Measurements from ENCODE around the gene OSCAR.

The OSCAR gene

GRCh38 chr19:54100561-54100960 is at the start of gene OSCAR:
OSCAR (minus strand) TSS chr19:54100803; CDS start chr19:54100792, 11 bp downstream.
- no peak within 1 kb of the TSS for H3K4me3 ChIP-seq (ENCODE audit: low read length)
- no peak for DNase-seq
- H3K4me1 ChIP-seq (ENCODE audit: low read length), result no peaks in the 10 kb centered on the region
- H4K20me1 ChIP-seq (ENCODE audit: insufficient read depth, low read length), result no peaks in the 10 kb centered on the region
- peaks cover 28% of the 10 kb centered on the region for H3K79me2 ChIP-seq (ENCODE audit: low read length)
- no peak for TF ChIP-seq EZH2 (optimal IDR thresholded peaks at IDR 0.05; ENCODE audit: low read depth, low read length)
- H2AFZ ChIP-seq (ENCODE audit: low read length), result no peak within 1 kb of the TSS
- H3F3A ChIP-seq (ENCODE audit: insufficient read depth, low read length), result no peaks in the 10 kb centered on the region
- H3K4me2 ChIP-seq (ENCODE audit: low read depth, low read length), result no peak within 1 kb of the TSS
- no peaks in the 10 kb centered on the region for H3K9me3 ChIP-seq (replicated peaks; ENCODE audit: insufficient read depth, low read length)
- H3K9me2 ChIP-seq (replicated peaks; ENCODE audit: insufficient read depth, low read length), result no peaks in the 10 kb centered on the region
- no peaks in the 10 kb centered on the region for H3K36me3 ChIP-seq (replicated peaks; ENCODE audit: insufficient read depth, low read length)
- H3K9ac ChIP-seq (ENCODE audit: low read length), result no peak within 1 kb of the TSS
- peaks cover 22% of the 10 kb centered on the region for H3K27me3 ChIP-seq (replicated peaks; ENCODE audit: insufficient read depth, low read length)
- no peak within 1 kb of the TSS for H3K27ac ChIP-seq (ENCODE audit: low read length)

- 0 out of 2 replicates have a peak, but pooled peaks cover 10% of the 10 kb centered on the region for H3F3A ChIP-seq (ENCODE audit: insufficient read depth, low read length)
- H3K4me2 ChIP-seq (ENCODE audit: low read depth, low read length), result no peak overlapping the region
- H3K9ac ChIP-seq (ENCODE audit: low read length), result no peak overlapping the region
- peaks cover 3% of the 10 kb centered on the region for H3K79me2 ChIP-seq (ENCODE audit: low read length)
- peaks cover 11% of the 10 kb centered on the region for H3K36me3 ChIP-seq (replicated peaks; ENCODE audit: insufficient read depth, low read length)
- no peaks in the 10 kb centered on the region for H3K9me3 ChIP-seq (replicated peaks; ENCODE audit: insufficient read depth, low read length)
- no peak overlapping the region for H3K27ac ChIP-seq (ENCODE audit: low read length)
- no peaks in the 10 kb centered on the region for H3K9me2 ChIP-seq (replicated peaks; ENCODE audit: insufficient read depth, low read length)
- H2AFZ ChIP-seq (ENCODE audit: low read length), result no peak overlapping the region
- no peak for DNase-seq
- no peaks in the 10 kb centered on the region for H4K20me1 ChIP-seq (ENCODE audit: insufficient read depth, low read length)
- TF ChIP-seq CTCF (IDR thresholded peaks at IDR 0.05; ENCODE audit: low read length) (no peak), EZH2 (optimal IDR thresholded peaks at IDR 0.05; ENCODE audit: low read depth, low read length) (no peak), EZH2phosphoT487 (IDR thresholded peaks at IDR 0.05; ENCODE audit: low read length) (no peak)
- no peaks in the 10 kb centered on the region for H3K27me3 ChIP-seq (replicated peaks; ENCODE audit: insufficient read depth, low read length)
- no peak overlapping the region for H3K4me3 ChIP-seq (ENCODE audit: low read length)
- H3K4me1 ChIP-seq (ENCODE audit: low read length), result no peaks in the 10 kb centered on the region
These were observed 48.6 kb upstream of the OSCAR start for GRCh38 chr19:54149021-54149812.

- Histone ChIP-seq H3K27ac (ENCODE audit: low read length) (no peak overlapping the region), H3K27me3 (replicated peaks; ENCODE audit: insufficient read depth, low read length) (no peaks in the 10 kb centered on the region), H2AFZ (ENCODE audit: low read length) (no peak overlapping the region), H3K79me2 (ENCODE audit: low read length) (peaks cover 13% of the 10 kb centered on the region), H3K36me3 (replicated peaks; ENCODE audit: insufficient read depth, low read length) (peaks cover 10% of the 10 kb centered on the region), H3K4me3 (ENCODE audit: low read length) (no peak overlapping the region), H3K4me1 (ENCODE audit: low read length) (no peaks in the 10 kb centered on the region), H3K9ac (ENCODE audit: low read length) (no peak overlapping the region), H3K9me2 (replicated peaks; ENCODE audit: insufficient read depth, low read length) (no peaks in the 10 kb centered on the region), H3F3A (ENCODE audit: insufficient read depth, low read length) (0 out of 2 replicates have a peak, but pooled peaks cover under 1% of the 10 kb centered on the region), H3K9me3 (replicated peaks; ENCODE audit: insufficient read depth, low read length) (no peaks in the 10 kb centered on the region), H4K20me1 (ENCODE audit: insufficient read depth, low read length) (no peaks in the 10 kb centered on the region), H3K4me2 (ENCODE audit: low read depth, low read length) (no peak overlapping the region)
- TF ChIP-seq EZH2 (optimal IDR thresholded peaks at IDR 0.05; ENCODE audit: low read depth, low read length) (no peak), CTCF (IDR thresholded peaks at IDR 0.05; ENCODE audit: low read length) (no peak), EZH2phosphoT487 (IDR thresholded peaks at IDR 0.05; ENCODE audit: low read length) (no peak)
- no peak for DNase-seq
These were observed 47.6 kb upstream of the OSCAR start for GRCh38 chr19:54148158-54148557.

- Histone ChIP-seq H4K20me1 (ENCODE audit: insufficient read depth, low read length) (0 out of 2 replicates have a peak, but pooled peaks cover under 1% of the 10 kb centered on the region), H3K79me2 (ENCODE audit: low read length) (peaks cover 18% of the 10 kb centered on the region), H3K4me2 (ENCODE audit: low read depth, low read length) (no peak overlapping the region), H3K4me1 (ENCODE audit: low read length) (no peaks in the 10 kb centered on the region), H2AFZ (ENCODE audit: low read length) (no peak overlapping the region), H3K4me3 (ENCODE audit: low read length) (no peak overlapping the region), H3K9me2 (replicated peaks; ENCODE audit: insufficient read depth, low read length) (no peaks in the 10 kb centered on the region), H3K27ac (ENCODE audit: low read length) (no peak overlapping the region), H3F3A (ENCODE audit: insufficient read depth, low read length) (no peaks in the 10 kb centered on the region), H3K9ac (ENCODE audit: low read length) (no peak overlapping the region), H3K27me3 (replicated peaks; ENCODE audit: insufficient read depth, low read length) (no peaks in the 10 kb centered on the region), H3K36me3 (replicated peaks; ENCODE audit: insufficient read depth, low read length) (peaks cover 10% of the 10 kb centered on the region), H3K9me3 (replicated peaks; ENCODE audit: insufficient read depth, low read length) (no peaks in the 10 kb centered on the region)
- DNase-seq, result no peak
- TF ChIP-seq CTCF (IDR thresholded peaks at IDR 0.05; ENCODE audit: low read length) (no peak), EZH2 (optimal IDR thresholded peaks at IDR 0.05; ENCODE audit: low read depth, low read length) (no peak), EZH2phosphoT487 (IDR thresholded peaks at IDR 0.05; ENCODE audit: low read length) (no peak)
These were observed 47.1 kb upstream of the OSCAR start for GRCh38 chr19:54147676-54148075.
